ENCODE measurements around the gene SDC1.

Gene SDC1

DNA sequence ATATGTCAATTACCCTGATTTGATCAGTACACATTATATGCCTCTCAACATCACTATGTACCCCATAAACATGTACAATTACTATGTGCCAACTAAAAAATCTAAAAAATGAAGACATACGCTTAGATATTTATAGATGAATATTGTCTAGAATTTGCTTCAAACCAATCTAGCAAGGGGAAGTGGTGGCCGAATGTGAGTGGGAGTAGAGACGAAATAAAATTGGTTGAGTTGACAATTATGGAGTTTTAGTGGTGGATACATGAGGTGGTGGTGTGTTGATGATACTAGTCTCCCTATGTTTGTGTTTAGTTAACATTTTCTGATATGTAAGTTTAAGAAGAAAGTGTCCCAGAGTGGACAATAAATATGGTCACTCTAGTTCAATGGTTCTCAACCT lies 49.0 kb downstream of the SDC1 start:
- no peak for DNase-seq (ENCODE audit: low spot score)
- in situ Hi-C loops (cut with MboI; ENCODE audit: low pct_unique_long_range_greater_than_20kb, low sequenced_read_pairs, unreplicated experiment) = no loop called here
- TF ChIP-seq, protein P1, sequence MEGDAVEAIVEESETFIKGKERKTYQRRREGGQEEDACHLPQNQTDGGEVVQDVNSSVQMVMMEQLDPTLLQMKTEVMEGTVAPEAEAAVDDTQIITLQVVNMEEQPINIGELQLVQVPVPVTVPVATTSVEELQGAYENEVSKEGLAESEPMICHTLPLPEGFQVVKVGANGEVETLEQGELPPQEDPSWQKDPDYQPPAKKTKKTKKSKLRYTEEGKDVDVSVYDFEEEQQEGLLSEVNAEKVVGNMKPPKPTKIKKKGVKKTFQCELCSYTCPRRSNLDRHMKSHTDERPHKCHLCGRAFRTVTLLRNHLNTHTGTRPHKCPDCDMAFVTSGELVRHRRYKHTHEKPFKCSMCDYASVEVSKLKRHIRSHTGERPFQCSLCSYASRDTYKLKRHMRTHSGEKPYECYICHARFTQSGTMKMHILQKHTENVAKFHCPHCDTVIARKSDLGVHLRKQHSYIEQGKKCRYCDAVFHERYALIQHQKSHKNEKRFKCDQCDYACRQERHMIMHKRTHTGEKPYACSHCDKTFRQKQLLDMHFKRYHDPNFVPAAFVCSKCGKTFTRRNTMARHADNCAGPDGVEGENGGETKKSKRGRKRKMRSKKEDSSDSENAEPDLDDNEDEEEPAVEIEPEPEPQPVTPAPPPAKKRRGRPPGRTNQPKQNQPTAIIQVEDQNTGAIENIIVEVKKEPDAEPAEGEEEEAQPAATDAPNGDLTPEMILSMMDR (IDR thresholded peaks at IDR 0.05; ENCODE audit: extremely low read depth, insufficient read depth, missing control alignments) = no peak

DNA sequence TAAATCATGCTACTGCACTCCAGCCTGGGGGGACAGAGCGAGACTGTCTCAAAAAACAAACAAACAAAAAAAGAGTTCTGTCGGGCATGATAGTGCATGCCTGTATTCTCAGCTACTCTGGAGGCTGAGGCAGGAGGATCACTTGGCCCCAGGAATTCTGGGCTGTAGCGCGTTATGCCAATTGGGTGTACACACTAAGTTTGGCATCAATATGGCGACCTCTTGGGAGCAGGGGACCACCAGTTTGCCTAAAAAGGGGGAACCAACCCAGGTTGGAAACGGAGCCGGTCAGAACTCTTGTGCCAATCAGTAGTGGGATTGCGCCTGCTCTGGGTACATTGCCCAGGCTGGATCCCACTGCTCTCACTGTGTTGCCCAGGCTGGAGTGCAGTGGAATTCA lies 49.7 kb downstream of the SDC1 start:
- no peak for DNase-seq (ENCODE audit: low spot score)
- in situ Hi-C loops (cut with MboI; ENCODE audit: low pct_unique_long_range_greater_than_20kb, low sequenced_read_pairs, unreplicated experiment) = no loop called here

DNA sequence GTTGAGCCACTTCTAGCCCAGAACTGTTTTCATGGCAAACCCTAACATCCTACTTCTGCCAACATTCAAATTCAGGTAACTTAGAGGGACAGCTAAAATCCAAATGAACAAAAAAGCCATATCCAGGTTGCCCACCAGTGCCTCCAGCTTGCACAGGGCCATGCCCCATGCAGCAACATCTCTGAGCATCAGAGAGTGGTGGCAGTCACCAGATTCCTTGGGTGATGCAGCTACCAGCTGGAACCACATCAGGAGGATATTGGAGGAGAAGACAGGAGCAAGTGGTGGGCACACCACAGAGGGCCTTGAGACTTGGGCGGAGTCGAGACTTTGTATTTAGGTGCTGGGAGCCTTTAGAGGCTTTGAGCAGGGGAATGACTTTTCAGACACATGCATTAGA lies 50.5 kb downstream of the SDC1 start:
- DNase-seq (ENCODE audit: low spot score) = no peak
- in situ Hi-C loops (cut with MboI; ENCODE audit: low pct_unique_long_range_greater_than_20kb, low sequenced_read_pairs, unreplicated experiment) = no loop called here
- TF ChIP-seq, protein P1 (IDR thresholded peaks at IDR 0.05; ENCODE audit: extremely low read depth, insufficient read depth, missing control alignments) = no peak

More for the DNA sequence above, 49.7 kb downstream of the SDC1 start:
- TF ChIP-seq, protein P1 (IDR thresholded peaks at IDR 0.05; ENCODE audit: extremely low read depth, insufficient read depth, missing control alignments) = no peak

DNA sequence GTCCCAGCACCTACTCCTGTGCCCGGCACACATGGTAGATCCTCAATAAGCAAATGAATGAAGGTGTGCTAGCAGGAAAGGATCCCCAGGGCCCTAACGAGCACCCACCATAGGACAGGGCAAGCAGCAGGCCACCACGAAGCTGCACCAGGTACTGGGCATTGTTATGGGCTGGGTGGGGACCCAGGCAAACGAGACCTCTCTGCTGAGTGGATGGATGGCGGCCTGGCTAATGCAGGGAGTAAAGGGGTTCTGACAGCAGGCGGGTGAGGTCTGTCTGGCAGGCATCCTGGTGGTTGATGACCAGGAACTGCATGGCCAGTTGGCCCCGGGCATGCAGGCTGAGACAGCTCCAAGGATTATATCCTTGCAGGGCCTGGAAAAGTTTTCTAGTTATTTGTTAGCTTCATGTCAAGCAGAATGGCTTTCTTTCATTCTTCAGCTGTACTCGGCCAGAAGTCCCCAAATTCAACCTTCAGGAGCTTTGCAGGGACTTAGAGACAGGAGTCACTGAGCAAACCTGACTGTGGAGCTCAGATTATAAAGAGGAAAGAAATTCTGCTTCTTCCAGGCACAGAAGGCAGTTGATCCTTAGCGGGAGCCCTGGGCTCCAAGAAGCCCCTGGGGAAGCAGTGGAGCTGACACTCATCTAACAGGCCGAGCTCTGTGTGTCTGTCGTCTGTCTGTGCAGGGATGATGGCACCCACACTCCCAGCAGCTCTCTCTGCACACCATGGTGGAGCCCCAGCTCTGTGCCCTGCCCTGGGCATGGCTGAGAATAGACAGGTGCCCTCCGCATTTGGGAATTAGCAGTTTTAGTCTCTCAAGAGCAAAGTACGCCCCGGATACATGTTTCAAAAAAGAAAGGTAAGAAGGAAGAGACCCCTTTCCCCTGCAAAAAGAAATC lies 51.2 kb downstream of the SDC1 start:
- DNase-seq (ENCODE audit: low spot score) = no peak
- in situ Hi-C loops (cut with MboI; ENCODE audit: low pct_unique_long_range_greater_than_20kb, low sequenced_read_pairs, unreplicated experiment) = no loop called here
- TF ChIP-seq, protein P1 (IDR thresholded peaks at IDR 0.05; ENCODE audit: extremely low read depth, insufficient read depth, missing control alignments) = no peak

DNA sequence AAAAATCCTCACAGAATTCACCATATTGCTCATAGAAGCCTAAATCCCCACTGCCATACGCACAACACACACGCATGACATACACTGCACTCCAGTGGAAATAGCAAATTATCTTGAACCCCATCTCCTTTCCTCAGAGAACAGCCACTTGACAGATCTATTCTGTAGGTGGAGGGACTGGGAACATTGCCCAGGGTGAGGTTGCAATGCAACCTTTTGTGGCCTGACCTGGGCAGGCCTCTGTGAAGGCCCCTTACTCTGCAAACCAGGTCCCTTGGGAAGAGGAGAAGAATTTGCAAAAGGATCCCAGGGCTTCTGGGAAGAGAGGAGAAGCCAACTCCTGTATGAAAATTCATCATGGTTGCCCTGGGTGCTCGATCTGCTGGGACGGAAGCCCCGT lies 51.9 kb downstream of the SDC1 start:
- DNase-seq (ENCODE audit: low spot score) = no peak
- in situ Hi-C loops (cut with MboI; ENCODE audit: low pct_unique_long_range_greater_than_20kb, low sequenced_read_pairs, unreplicated experiment) = no loop called here
- TF ChIP-seq, protein P1 (IDR thresholded peaks at IDR 0.05; ENCODE audit: extremely low read depth, insufficient read depth, missing control alignments) = no peak

DNA sequence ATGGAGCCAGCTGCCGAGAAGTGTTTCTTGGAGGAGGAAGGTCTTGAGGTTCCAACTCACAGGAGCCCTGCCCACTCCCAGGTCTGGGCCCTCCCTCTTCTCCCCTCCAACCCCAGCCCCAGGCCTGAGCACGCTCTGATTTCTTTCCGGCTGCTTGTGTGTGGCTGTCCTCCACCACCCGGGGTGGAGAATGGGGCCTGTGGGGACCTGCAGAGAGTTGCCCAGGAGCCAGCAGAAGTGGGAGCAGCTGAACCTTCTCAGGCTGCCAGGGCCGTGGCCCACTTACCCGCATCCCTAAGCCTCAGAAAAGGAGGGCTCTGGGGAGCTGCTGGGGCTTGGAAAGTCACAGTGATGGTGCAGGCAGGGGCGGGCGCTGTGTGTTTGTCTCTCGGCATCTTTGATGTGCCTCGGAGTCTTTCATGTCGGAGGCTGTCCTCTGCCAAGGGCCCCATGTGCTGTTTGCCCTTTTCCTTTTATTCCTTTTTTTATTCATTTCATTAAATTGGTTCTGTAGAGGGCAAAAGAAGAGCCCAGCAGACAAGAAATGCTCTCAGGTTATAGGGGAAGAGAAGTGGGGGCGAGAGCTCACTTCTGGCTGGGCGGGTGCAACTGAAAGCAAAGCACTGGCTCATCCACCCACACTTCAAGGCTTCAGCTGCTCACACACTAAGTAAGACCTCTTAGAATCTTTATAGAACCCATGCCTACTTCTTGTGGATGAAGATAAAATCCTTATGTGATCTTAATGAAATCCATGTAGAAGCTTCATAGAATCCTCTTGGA lies 52.5 kb downstream of the SDC1 start:
- DNase-seq (ENCODE audit: low spot score) = no peak
- in situ Hi-C loops (cut with MboI; ENCODE audit: low pct_unique_long_range_greater_than_20kb, low sequenced_read_pairs, unreplicated experiment) = no loop called here
- TF ChIP-seq, protein P1 (IDR thresholded peaks at IDR 0.05; ENCODE audit: extremely low read depth, insufficient read depth, missing control alignments) = no peak
